DND-41 (cell line): ENCODE measurements around the gene PSMG4.
A peak's percentile ranks its signal among the peaks of the same experiment; 100 is the strongest.

Experiments
- ATAC-seq: fragments of 200-7000 bp; cut with Tn5 transposase; 3 replicates; pipeline ENCODE4 v1.9.1; 2021; ENCODE audit warnings: low read depth; ENCODE audit not compliant: insufficient read depth
- DNase-seq: peaks from one replicate; pipeline ENCODE4 v3.0.0-alpha.2; 2020
- H2AFZ ChIP-seq: 2 replicates; pipeline ENCODE4 v1.6.0; 2012; ENCODE audit warnings: low read depth, low read length
- H3K27ac ChIP-seq: 2 replicates; pipeline ENCODE4 v1.5.1; 2012; ENCODE audit warnings: low read length, inconsistent platforms
- H3K27me3 ChIP-seq: fragments of 200-600 bp; sonication (generic); 2 replicates; pipeline ENCODE4 v1.6.0; 2012; ENCODE audit warnings: low read length, mild to moderate bottlenecking, inconsistent platforms; ENCODE audit not compliant: insufficient read depth, poor library complexity
- H3K36me3 ChIP-seq: 2 replicates; pipeline ENCODE4 v1.5.1; 2012; ENCODE audit warnings: low read length, inconsistent platforms; ENCODE audit not compliant: insufficient read depth
- H3K4me1 ChIP-seq: 2 replicates; pipeline ENCODE4 v1.5.1; 2012; ENCODE audit warnings: mild to moderate bottlenecking, low read length; ENCODE audit not compliant: insufficient read depth
- H3K4me2 ChIP-seq: 2 replicates; pipeline ENCODE4 v1.6.0; 2012; ENCODE audit warnings: mild to moderate bottlenecking, moderate library complexity, low read length, inconsistent platforms; ENCODE audit not compliant: insufficient read depth
- H3K4me3 ChIP-seq, 2 experiments: fragments of 200-600 bp in 1 of 2; shearing (Covaris generic) in 1 of 2; 2 replicates each; pipeline ENCODE4 v1.5.1; 2012 to 2016; ENCODE audit warnings: inconsistent platforms in 2 of 2, low read length in 2 of 2, mild to moderate bottlenecking in 2 of 2, low read depth in 1 of 2, moderate library complexity in 1 of 2
- H3K79me2 ChIP-seq: 2 replicates; pipeline ENCODE4 v1.6.0; 2012; ENCODE audit warnings: low read length, inconsistent platforms; ENCODE audit not compliant: insufficient read depth
- H3K9ac ChIP-seq: 2 replicates; pipeline ENCODE4 v1.6.0; 2012; ENCODE audit warnings: low read depth, mild to moderate bottlenecking, inconsistent platforms, low read length, moderate library complexity
- H3K9me3 ChIP-seq: 2 replicates; pipeline ENCODE4 v1.5.1; 2012; ENCODE audit warnings: low read length, moderate library complexity, mild to moderate bottlenecking, inconsistent platforms; ENCODE audit not compliant: insufficient read depth, severe bottlenecking
- H4K20me1 ChIP-seq: 2 replicates; pipeline ENCODE4 v1.6.0; 2012; ENCODE audit warnings: low read length; ENCODE audit not compliant: insufficient read depth
- EZH2 ChIP-seq: IDR thresholded peaks from 3 replicates; pipeline ENCODE4 v1.6.1; 2012; ENCODE audit warnings: borderline replicate concordance, low read depth, mild to moderate bottlenecking, moderate library complexity, low read length, inconsistent platforms; ENCODE audit not compliant: severe bottlenecking
- TF ChIP-seq, protein P1 (sequence below): IDR thresholded peaks from 2 replicates; pipeline ENCODE4 v1.5.1; 2012; ENCODE audit warnings: borderline replicate concordance, low read length, moderate library complexity, mild to moderate bottlenecking; ENCODE audit not compliant: poor library complexity, severe bottlenecking; ENCODE audit errors: extremely low read depth

The PSMG4 gene

GRCh38 chr6:3249821-3250220, 8.9 kb upstream of the PSMG4 start:
- TF ChIP-seq, protein P1, sequence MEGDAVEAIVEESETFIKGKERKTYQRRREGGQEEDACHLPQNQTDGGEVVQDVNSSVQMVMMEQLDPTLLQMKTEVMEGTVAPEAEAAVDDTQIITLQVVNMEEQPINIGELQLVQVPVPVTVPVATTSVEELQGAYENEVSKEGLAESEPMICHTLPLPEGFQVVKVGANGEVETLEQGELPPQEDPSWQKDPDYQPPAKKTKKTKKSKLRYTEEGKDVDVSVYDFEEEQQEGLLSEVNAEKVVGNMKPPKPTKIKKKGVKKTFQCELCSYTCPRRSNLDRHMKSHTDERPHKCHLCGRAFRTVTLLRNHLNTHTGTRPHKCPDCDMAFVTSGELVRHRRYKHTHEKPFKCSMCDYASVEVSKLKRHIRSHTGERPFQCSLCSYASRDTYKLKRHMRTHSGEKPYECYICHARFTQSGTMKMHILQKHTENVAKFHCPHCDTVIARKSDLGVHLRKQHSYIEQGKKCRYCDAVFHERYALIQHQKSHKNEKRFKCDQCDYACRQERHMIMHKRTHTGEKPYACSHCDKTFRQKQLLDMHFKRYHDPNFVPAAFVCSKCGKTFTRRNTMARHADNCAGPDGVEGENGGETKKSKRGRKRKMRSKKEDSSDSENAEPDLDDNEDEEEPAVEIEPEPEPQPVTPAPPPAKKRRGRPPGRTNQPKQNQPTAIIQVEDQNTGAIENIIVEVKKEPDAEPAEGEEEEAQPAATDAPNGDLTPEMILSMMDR = no peak
- no peak for TF ChIP-seq EZH2
- no peaks in the 10 kb centered on the region for H4K20me1 ChIP-seq

DNA sequence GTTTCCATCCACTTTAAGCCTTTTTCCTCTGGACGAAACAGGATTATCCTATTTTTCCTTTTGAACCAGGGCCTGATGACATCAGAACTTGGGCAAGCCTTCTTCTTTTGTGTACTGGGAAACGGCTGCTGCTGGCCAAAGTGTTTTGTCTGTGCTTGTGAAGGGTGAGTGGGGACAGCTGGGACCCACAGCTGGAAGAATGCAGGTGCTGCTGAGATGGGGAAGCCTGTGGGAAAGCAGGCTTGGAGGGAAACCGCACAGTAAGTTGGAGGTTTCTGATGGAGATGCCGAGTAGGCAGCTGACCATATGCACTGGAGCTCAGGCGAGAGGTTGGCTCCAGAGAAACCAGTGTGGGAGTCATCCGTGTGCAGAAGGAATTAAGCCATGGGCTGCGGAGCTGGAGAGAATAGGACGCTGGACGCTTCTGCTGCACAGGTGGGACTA, 8.5 kb upstream of the PSMG4 start:
- ATAC-seq (no peak), DNase-seq (no peak)
- peaks cover 9% of the 10 kb centered on the region for H3K4me1 ChIP-seq
- no peak overlapping the region for H3K27ac ChIP-seq
- H3K4me3 ChIP-seq = no peak overlapping the region
- H4K20me1 ChIP-seq = no peaks in the 10 kb centered on the region
- no peaks in the 10 kb centered on the region for H3K36me3 ChIP-seq
- H3K9ac ChIP-seq = no peak overlapping the region
- H3K9me3 ChIP-seq = no peaks in the 10 kb centered on the region
- peaks cover 7% of the 10 kb centered on the region for H3K27me3 ChIP-seq
- H3K4me2 ChIP-seq = no peak overlapping the region
- H3K79me2 ChIP-seq = no peaks in the 10 kb centered on the region
- no peak overlapping the region for H2AFZ ChIP-seq
- no peak for TF ChIP-seq EZH2
- TF ChIP-seq, protein P1 = no peak

More at GRCh38 chr6:3249821-3250220, 8.9 kb upstream of the PSMG4 start:
- Histone ChIP-seq H3K36me3 (no peaks in the 10 kb centered on the region), H3K9ac (no peak overlapping the region), H3K79me2 (no peaks in the 10 kb centered on the region), H3K27ac (no peak overlapping the region), H2AFZ (no peak overlapping the region), H3K4me3 (no peak overlapping the region), H3K9me3 (no peaks in the 10 kb centered on the region), H3K4me1 (peaks cover 9% of the 10 kb centered on the region), H3K4me2 (no peak overlapping the region), H3K27me3 (peaks cover 7% of the 10 kb centered on the region)
- ATAC-seq (no peak), DNase-seq (no peak)

DNA sequence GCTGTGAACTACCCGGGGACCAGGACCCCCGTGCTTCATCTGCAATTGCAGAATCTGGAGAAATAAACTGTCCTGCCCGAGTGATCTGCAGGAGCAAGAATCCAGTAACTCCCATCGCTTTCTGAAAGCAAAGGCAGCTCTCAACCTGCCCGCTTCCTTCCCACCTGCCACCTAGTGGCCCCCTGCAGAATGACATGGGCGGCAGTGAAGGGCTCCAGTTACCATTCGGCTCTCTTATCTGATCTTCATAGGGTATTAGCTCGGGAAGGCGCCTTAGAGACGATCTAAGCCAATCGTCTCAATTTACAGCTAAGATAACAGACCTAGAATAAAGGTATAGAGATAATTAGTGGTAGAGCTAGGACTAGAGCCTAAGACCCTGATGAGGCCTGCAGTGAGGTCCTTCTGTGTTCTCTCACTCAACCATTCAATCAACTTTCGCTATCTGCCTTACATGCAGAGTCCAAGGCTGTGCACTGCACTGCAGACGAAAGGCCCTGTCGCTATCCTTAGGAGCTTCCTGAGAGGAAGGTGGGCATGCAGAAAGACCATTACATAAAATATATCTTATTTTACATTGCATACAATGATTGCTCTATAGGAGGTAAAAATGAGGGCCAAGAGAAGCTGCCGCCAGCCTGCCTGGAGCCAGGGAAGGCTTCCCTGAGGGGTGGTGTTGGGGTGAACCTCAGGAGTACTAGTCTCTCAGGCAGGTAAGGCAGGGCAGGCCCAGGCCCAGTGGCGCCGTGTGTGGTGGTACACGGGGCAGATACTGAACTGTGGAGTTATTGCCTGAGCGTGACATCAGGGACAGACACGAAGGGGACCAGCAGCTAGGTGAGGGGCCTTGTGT, 7.1 kb upstream of the PSMG4 start:
- no peaks in the 10 kb centered on the region for H3K36me3 ChIP-seq
- no peak overlapping the region for H3K9ac ChIP-seq
- H3K27ac ChIP-seq = no peak overlapping the region
- no peak for TF ChIP-seq EZH2
- TF ChIP-seq, protein P1 = peak; percentile 98
- H3K4me2 ChIP-seq = peak overlapping the region; percentile 47
- H3K27me3 ChIP-seq = peaks cover 5% of the 10 kb centered on the region
- no peaks in the 10 kb centered on the region for H3K79me2 ChIP-seq
- H3K9me3 ChIP-seq = no peaks in the 10 kb centered on the region
- peak overlapping the region; percentile 80 for H2AFZ ChIP-seq
- peaks cover 9% of the 10 kb centered on the region for H3K4me1 ChIP-seq
- DNase-seq = peak; percentile 85
- peak; percentile 99 for ATAC-seq
- no peaks in the 10 kb centered on the region for H4K20me1 ChIP-seq
- no peak overlapping the region; a peak in 1 of 4 replicates for H3K4me3 ChIP-seq
